ENCODE data around the gene GPR85.
"Not testable (repeated sequence)": the region's sequence is repeated elsewhere in the genome, so short reads cannot be mapped to it uniquely, and the experiment has no call there.

GRCh38 chr7:113054272-113054671 is 32.4 kb downstream of the GPR85 start:
- not testable (repeated sequence) for TF ChIP-seq CTCF (IDR thresholded peaks at IDR 0.05; ENCODE audit: insufficient read depth, low read length); REST (IDR thresholded peaks at IDR 0.05; ENCODE audit: insufficient replicate concordance, low read depth); POLR2AphosphoS5 (IDR thresholded peaks at IDR 0.05; ENCODE audit: low read depth); GABPA (IDR thresholded peaks at IDR 0.05; ENCODE audit: low read depth)

Measured in HL-60 (cell line).